HepG2 (cell line): ENCODE data around the gene LRRC73. TPM values are rescaled to one million over a fixed set of nuclear protein-coding genes. Genes with fewer than 3 reads are reported as not detected.

Experiments used
- BHLHE40 ChIP-seq: IDR thresholded peaks from 2 replicates; pipeline ENCODE4 v1.6.1; 2011; ENCODE audit warnings: low read length, improper control_type of control experiment
- CREM ChIP-seq, 2 experiments: sonication (generic) in 1 of 2; formaldehyde crosslinking in 1 of 2; IDR thresholded peaks; 2 replicates each; pipeline versions ENCODE4 v1.4.0 to v1.6.1; 2016 to 2020; ENCODE audit warnings: antibody characterized with exemption in 1 of 2, mild to moderate bottlenecking in 1 of 2, missing genetic modification reagents in 1 of 2
- GATAD2A ChIP-seq: IDR thresholded peaks from 2 replicates; pipeline ENCODE4 v1.6.1; 2016
- HDAC2 ChIP-seq: sonication (generic); formaldehyde crosslinking; IDR thresholded peaks from 2 replicates; pipeline ENCODE4 v1.4.0; 2020; ENCODE audit warnings: missing genetic modification reagents
- LCORL ChIP-seq, 2 experiments: fragments of 450-650 bp in 1 of 2; sonication (generic) in 1 of 2; formaldehyde crosslinking in 1 of 2; IDR thresholded peaks; 2 replicates each; pipeline versions ENCODE4 v1.5.0 to v1.6.1; 2017 to 2020; ENCODE audit warnings: antibody characterized with exemption in 1 of 2, missing genetic modification reagents in 1 of 2
- PPARG ChIP-seq: conservative IDR thresholded peaks from 2 replicates; pipeline ENCODE4 v1.6.1; 2016; ENCODE audit warnings: missing biosample characterization, missing genetic modification reagents
- RARA ChIP-seq: IDR thresholded peaks from 2 replicates; pipeline ENCODE4 v1.6.1; 2016; ENCODE audit warnings: missing genetic modification reagents, missing compliant biosample characterization
- TFAP4 ChIP-seq: sonication (generic); IDR thresholded peaks from 2 replicates; pipeline ENCODE4 v1.6.1; 2016; ENCODE audit warnings: low read depth, borderline replicate concordance
- TIGD3 ChIP-seq: sonication (generic); formaldehyde crosslinking; IDR thresholded peaks from 2 replicates; pipeline ENCODE4 v1.5.1; 2020; ENCODE audit warnings: mild to moderate bottlenecking, missing genetic modification reagents, borderline replicate concordance
- YEATS4 ChIP-seq: sonication (generic); formaldehyde crosslinking; IDR thresholded peaks from 2 replicates; pipeline ENCODE4 v1.4.0; 2020; ENCODE audit warnings: missing genetic modification reagents, borderline replicate concordance
- ZBTB21 ChIP-seq: sonication (generic); formaldehyde crosslinking; IDR thresholded peaks from 2 replicates; pipeline ENCODE4 v1.4.0; 2020; ENCODE audit warnings: missing genetic modification reagents
- ZC3H4 ChIP-seq: sonication (generic); formaldehyde crosslinking; IDR thresholded peaks from 2 replicates; pipeline ENCODE4 v1.4.0; 2020; ENCODE audit warnings: missing genetic modification reagents, borderline replicate concordance
- ZKSCAN8 ChIP-seq: IDR thresholded peaks from 2 replicates; pipeline ENCODE4 v1.6.1; 2016; ENCODE audit warnings: borderline replicate concordance, missing genetic modification reagents, missing compliant biosample characterization
- ZNF281 ChIP-seq: sonication (generic); formaldehyde crosslinking; IDR thresholded peaks from 2 replicates; pipeline ENCODE4 v1.4.0; 2020; ENCODE audit warnings: missing genetic modification reagents, borderline replicate concordance
- ZNF552 ChIP-seq: sonication (generic); formaldehyde crosslinking; IDR thresholded peaks from 2 replicates; pipeline ENCODE4 v1.9.0; 2022; ENCODE audit warnings: missing genetic modification reagents, mild to moderate bottlenecking, borderline replicate concordance
- ZNF883 ChIP-seq: sonication (generic); formaldehyde crosslinking; IDR thresholded peaks from 2 replicates; pipeline ENCODE4 v1.5.1; 2020; ENCODE audit warnings: mild to moderate bottlenecking, missing genetic modification reagents; ENCODE audit errors: not compliant biosample characterization
- polyA plus RNA-seq, 8 experiments: library from polyadenylated mRNA; depleted of rRNA in 3 of 8; stranded (reverse) in 7 of 8; unstranded in 1 of 8; fragments of >200 nt; fragmentation: Illumina TruSeq in 4 of 8; extraction: Trizol in 4 of 8; gene quantifications; 2 replicates each; pipeline versions ENCODE4 v1.2.1 to v1.2.3, GENCODE V29; 2011 to 2016; ENCODE audit warnings: low read depth in 4 of 8, missing spikeins in 1 of 8, mixed read lengths in 1 of 8; ENCODE audit not compliant: insufficient read depth in 1 of 8
- total RNA-seq, 5 experiments: library from RNA; depleted of rRNA; stranded (reverse); fragments of >200 nt; fragmentation: Illumina TruSeq; extraction: Trizol; gene quantifications; 2 replicates each; pipeline ENCODE4 v1.2.3, GENCODE V29; 2016; ENCODE audit warnings: low read depth in 1 of 5
- TF ChIP-seq, protein P1 (sequence below): sonication (generic); formaldehyde crosslinking; IDR thresholded peaks from 2 replicates; pipeline ENCODE4 v1.5.0; 2020; ENCODE audit warnings: mild to moderate bottlenecking, missing genetic modification reagents, borderline replicate concordance
- TF ChIP-seq, protein P2 (sequence below): sonication (generic); formaldehyde crosslinking; IDR thresholded peaks from 2 replicates; pipeline ENCODE4 v1.4.0; 2020; ENCODE audit warnings: missing genetic modification reagents

Gene LRRC73
- total and polyA plus RNA-seq, 2 of the 13 experiments (the other 11 are each of a cell fraction or from before 2014, with no cell fraction given) = 0.11 to 0.12 TPM

- TF ChIP-seq, protein P1, sequence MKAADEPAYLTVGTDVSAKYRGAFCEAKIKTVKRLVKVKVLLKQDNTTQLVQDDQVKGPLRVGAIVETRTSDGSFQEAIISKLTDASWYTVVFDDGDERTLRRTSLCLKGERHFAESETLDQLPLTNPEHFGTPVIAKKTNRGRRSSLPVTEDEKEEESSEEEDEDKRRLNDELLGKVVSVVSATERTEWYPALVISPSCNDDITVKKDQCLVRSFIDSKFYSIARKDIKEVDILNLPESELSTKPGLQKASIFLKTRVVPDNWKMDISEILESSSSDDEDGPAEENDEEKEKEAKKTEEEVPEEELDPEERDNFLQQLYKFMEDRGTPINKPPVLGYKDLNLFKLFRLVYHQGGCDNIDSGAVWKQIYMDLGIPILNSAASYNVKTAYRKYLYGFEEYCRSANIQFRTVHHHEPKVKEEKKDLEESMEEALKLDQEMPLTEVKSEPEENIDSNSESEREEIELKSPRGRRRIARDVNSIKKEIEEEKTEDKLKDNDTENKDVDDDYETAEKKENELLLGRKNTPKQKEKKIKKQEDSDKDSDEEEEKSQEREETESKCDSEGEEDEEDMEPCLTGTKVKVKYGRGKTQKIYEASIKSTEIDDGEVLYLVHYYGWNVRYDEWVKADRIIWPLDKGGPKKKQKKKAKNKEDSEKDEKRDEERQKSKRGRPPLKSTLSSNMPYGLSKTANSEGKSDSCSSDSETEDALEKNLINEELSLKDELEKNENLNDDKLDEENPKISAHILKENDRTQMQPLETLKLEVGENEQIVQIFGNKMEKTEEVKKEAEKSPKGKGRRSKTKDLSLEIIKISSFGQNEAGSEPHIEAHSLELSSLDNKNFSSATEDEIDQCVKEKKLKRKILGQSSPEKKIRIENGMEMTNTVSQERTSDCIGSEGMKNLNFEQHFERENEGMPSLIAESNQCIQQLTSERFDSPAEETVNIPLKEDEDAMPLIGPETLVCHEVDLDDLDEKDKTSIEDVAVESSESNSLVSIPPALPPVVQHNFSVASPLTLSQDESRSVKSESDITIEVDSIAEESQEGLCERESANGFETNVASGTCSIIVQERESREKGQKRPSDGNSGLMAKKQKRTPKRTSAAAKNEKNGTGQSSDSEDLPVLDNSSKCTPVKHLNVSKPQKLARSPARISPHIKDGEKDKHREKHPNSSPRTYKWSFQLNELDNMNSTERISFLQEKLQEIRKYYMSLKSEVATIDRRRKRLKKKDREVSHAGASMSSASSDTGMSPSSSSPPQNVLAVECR = peak; percentile 41; the same call in 1 of the 2 replicates
- TF ChIP-seq ZNF281 (0 out of 2 replicates have a peak, but pooled peaks have one; percentile 24), TFAP4 (peak; percentile 99), LCORL (IDR thresholded peaks at IDR 0.05) (no peak), LCORL (CRISPR knock-in tag; IDR thresholded peaks at IDR 0.05) (peak; percentile 69), YEATS4 (CRISPR knock-in tag) (0 out of 2 replicates have a peak, but pooled peaks have one; percentile 22), ZKSCAN8 (peak; percentile 52; the same call in 1 of the 2 replicates), CREM (IDR thresholded peaks at IDR 0.05) (peak; percentile 36; the same call in 1 of the 2 replicates), CREM (CRISPR knock-in tag; IDR thresholded peaks at IDR 0.05) (no peak), BHLHE40 (peak; percentile 71), HDAC2 (CRISPR knock-in tag) (peak; percentile 63), ZC3H4 (no peak), RARA (CRISPR knock-in tag) (peak; percentile 60), PPARG (CRISPR knock-in tag) (peak; percentile 51; the same call in 1 of the 2 replicates), ZBTB21 (CRISPR knock-in tag) (no peak), ZNF883 (CRISPR knock-in tag) (no peak), GATAD2A (CRISPR knock-in tag) (peak; percentile 75; the same call in 1 of the 2 replicates), ZNF552 (CRISPR knock-in tag) (no peak), TIGD3 (CRISPR knock-in tag) (peak; percentile 64; the same call in 1 of the 2 replicates)
- TF ChIP-seq, protein P2, sequence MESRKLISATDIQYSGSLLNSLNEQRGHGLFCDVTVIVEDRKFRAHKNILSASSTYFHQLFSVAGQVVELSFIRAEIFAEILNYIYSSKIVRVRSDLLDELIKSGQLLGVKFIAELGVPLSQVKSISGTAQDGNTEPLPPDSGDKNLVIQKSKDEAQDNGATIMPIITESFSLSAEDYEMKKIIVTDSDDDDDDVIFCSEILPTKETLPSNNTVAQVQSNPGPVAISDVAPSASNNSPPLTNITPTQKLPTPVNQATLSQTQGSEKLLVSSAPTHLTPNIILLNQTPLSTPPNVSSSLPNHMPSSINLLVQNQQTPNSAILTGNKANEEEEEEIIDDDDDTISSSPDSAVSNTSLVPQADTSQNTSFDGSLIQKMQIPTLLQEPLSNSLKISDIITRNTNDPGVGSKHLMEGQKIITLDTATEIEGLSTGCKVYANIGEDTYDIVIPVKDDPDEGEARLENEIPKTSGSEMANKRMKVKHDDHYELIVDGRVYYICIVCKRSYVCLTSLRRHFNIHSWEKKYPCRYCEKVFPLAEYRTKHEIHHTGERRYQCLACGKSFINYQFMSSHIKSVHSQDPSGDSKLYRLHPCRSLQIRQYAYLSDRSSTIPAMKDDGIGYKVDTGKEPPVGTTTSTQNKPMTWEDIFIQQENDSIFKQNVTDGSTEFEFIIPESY (CRISPR knock-in tag) = peak; percentile 51; the same call in 1 of the 2 replicates
Measured at GRCh38 chr6:43493833-43494232, 16.3 kb downstream of the LRRC73 start (continued).
